PC-9 (cell line): Measurements from ENCODE around the gene HPSE. TPM values are rescaled to one million over a fixed set of nuclear protein-coding genes. Genes with fewer than 3 reads are reported as not detected.

Experiments
- BruUV-seq: library from RNA; stranded (reverse); fragments of 400-500 nt; replicated peaks from 2 replicates; lab custom pipeline; 2021; lab: Mats Ljungman, UMichigan
- CTCF ChIA-PET: fragments of 300-600 bp; sonication (Branson Sonifier 250); formaldehyde crosslinking; loops from one replicate; lab custom pipeline; 2022; ENCODE audit warnings: antibody characterized with exemption; lab: Charles Lee
- POLR2A ChIA-PET: fragments of 300-600 bp; sonication (Branson Sonifier 250); formaldehyde crosslinking; loops from one replicate; lab custom pipeline; 2022; ENCODE audit warnings: antibody characterized with exemption; ENCODE audit not compliant: unreplicated experiment; lab: Charles Lee
- DNase-seq, 2 experiments: peaks; one replicate each; pipeline versions ENCODE4 v3.0.0 to v3.0.0-alpha.2; 2015 to 2022; ENCODE audit warnings: mixed read lengths in 1 of 2
- H2AFZ ChIP-seq: fragments of 200-600 bp; sonication (generic); 2 replicates; pipeline ENCODE4 v1.8.1; 2017; ENCODE audit warnings: antibody characterized with exemption
- H3F3A ChIP-seq: fragments of 200-600 bp; sonication (generic); 2 replicates; pipeline ENCODE4 v1.8.1; 2017; ENCODE audit warnings: antibody characterized with exemption, mild to moderate bottlenecking, low read depth; ENCODE audit not compliant: insufficient read depth
- H3K27ac ChIP-seq: fragments of 200-600 bp; sonication (generic); 2 replicates; pipeline ENCODE4 v1.6.1; 2016; ENCODE audit warnings: mixed run types
- H3K27me3 ChIP-seq: fragments of 200-600 bp; sonication (generic); 2 replicates; pipeline ENCODE4 v1.6.1; 2016; ENCODE audit warnings: low read depth, mixed run types; ENCODE audit not compliant: insufficient read depth
- H3K36me3 ChIP-seq: fragments of 200-600 bp; sonication (generic); 2 replicates; pipeline ENCODE4 v1.6.1; 2016; ENCODE audit warnings: low read depth, mixed run types
- H3K4me1 ChIP-seq: fragments of 200-600 bp; sonication (generic); replicated peaks from 2 replicates; pipeline ENCODE4 v1.6.1; 2016; ENCODE audit warnings: mixed run types; ENCODE audit not compliant: insufficient read depth
- H3K4me2 ChIP-seq: fragments of 200-600 bp; sonication (generic); 2 replicates; pipeline ENCODE4 v1.6.1; 2017; ENCODE audit warnings: mixed run types
- H3K4me3 ChIP-seq: fragments of 200-600 bp; sonication (generic); 2 replicates; pipeline ENCODE4 v1.6.1; 2016; ENCODE audit warnings: mixed run types
- H3K79me2 ChIP-seq: fragments of 200-600 bp; sonication (generic); 2 replicates; pipeline ENCODE4 v1.6.1; 2017; ENCODE audit warnings: low read depth, mixed run types
- H3K9me2 ChIP-seq: fragments of 200-600 bp; sonication (generic); 2 replicates; pipeline ENCODE4 v1.8.1; 2017; ENCODE audit warnings: mild to moderate bottlenecking; ENCODE audit not compliant: insufficient read depth
- H3K9me3 ChIP-seq: fragments of 200-600 bp; sonication (generic); 2 replicates; pipeline ENCODE4 v1.8.1; 2016; ENCODE audit warnings: low read depth; ENCODE audit not compliant: insufficient read depth
- H4K20me1 ChIP-seq: fragments of 200-600 bp; sonication (generic); 2 replicates; pipeline ENCODE4 v1.8.1; 2017; ENCODE audit not compliant: insufficient read depth
- EZH2 ChIP-seq: fragments of 200-600 bp; sonication (generic); IDR thresholded peaks from 2 replicates; pipeline ENCODE4 v1.8.0; 2017; ENCODE audit warnings: antibody characterized with exemption, low read depth
- intact Hi-C: fragments of 100-400 bp; cut with micrococcal nuclease; formaldehyde crosslinking; loops from one replicate; pipeline ENCODE4 v1.10.0; 2022; ENCODE audit not compliant: unreplicated experiment
- total RNA-seq: library from RNA; stranded (reverse); gene quantifications from 2 replicates; pipeline ENCODE4 v1.2.3, GENCODE V29; 2021
- TF ChIP-seq, protein P1 (sequence below): fragments of 200-600 bp; sonication (generic); conservative IDR thresholded peaks from 2 replicates; pipeline ENCODE4 v1.6.1; 2017; ENCODE audit warnings: mixed run types, antibody characterized with exemption, mild to moderate bottlenecking, moderate library complexity

Gene HPSE
- total RNA-seq, 1 experiment from 2014 or later: 4.4 TPM

- H3K27ac ChIP-seq: no peak overlapping the region
- no peak overlapping the region for H3K4me2 ChIP-seq
These were observed 36.6 kb upstream of the HPSE start for GRCh38 chr4:83371235-83371634.

DNA sequence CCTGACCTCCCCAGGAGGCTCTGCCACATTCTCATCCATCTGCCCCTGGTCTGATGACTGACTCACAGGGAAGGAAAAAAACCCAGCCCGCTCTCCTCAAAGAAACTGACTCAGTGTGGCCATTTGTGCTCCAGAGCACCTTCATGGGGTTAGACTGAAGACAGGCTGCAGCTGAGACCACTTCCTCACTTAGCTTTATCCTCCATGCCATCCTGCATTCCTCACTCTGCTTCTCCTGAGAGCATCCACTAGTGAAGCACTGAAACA, 35.9 kb upstream of the HPSE start:
- H3K4me1 ChIP-seq: no peaks in the 10 kb centered on the region
- H2AFZ ChIP-seq: no peak overlapping the region
- no peaks in the 10 kb centered on the region for H3K9me2 ChIP-seq
- H3F3A ChIP-seq: no peaks in the 10 kb centered on the region
- no peak for DNase-seq
- intact Hi-C loops: no loop called here
- no peaks in the 10 kb centered on the region for H4K20me1 ChIP-seq
- H3K79me2 ChIP-seq: no peaks in the 10 kb centered on the region
- CTCF ChIA-PET: interaction anchor here (0.6 kb wide), 1 partner anchor 27 kb away, joined by 3 read pairs; no protein-coding TSS in a partner anchor
- POLR2A ChIA-PET: interaction anchor here (0.5 kb wide), 1 partner anchor 9 kb away, joined by 3 read pairs; no protein-coding TSS in a partner anchor
- H3K4me2 ChIP-seq: no peak overlapping the region
- no peak overlapping the region for H3K4me3 ChIP-seq
- no peaks in the 10 kb centered on the region for H3K36me3 ChIP-seq
- H3K27ac ChIP-seq: no peak overlapping the region
- no peaks in the 10 kb centered on the region for H3K9me3 ChIP-seq
- TF ChIP-seq EZH2: no peak
- TF ChIP-seq, protein P1, sequence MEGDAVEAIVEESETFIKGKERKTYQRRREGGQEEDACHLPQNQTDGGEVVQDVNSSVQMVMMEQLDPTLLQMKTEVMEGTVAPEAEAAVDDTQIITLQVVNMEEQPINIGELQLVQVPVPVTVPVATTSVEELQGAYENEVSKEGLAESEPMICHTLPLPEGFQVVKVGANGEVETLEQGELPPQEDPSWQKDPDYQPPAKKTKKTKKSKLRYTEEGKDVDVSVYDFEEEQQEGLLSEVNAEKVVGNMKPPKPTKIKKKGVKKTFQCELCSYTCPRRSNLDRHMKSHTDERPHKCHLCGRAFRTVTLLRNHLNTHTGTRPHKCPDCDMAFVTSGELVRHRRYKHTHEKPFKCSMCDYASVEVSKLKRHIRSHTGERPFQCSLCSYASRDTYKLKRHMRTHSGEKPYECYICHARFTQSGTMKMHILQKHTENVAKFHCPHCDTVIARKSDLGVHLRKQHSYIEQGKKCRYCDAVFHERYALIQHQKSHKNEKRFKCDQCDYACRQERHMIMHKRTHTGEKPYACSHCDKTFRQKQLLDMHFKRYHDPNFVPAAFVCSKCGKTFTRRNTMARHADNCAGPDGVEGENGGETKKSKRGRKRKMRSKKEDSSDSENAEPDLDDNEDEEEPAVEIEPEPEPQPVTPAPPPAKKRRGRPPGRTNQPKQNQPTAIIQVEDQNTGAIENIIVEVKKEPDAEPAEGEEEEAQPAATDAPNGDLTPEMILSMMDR: no peak
- H3K27me3 ChIP-seq: no peaks in the 10 kb centered on the region
- BruUV-seq: no TSS peak

More at GRCh38 chr4:83371235-83371634, 36.6 kb upstream of the HPSE start:
- intact Hi-C loops: no loop called here
- Histone ChIP-seq H2AFZ (no peak overlapping the region), H3K9me3 (no peaks in the 10 kb centered on the region), H3K9me2 (no peaks in the 10 kb centered on the region), H3K36me3 (no peaks in the 10 kb centered on the region), H3F3A (no peaks in the 10 kb centered on the region), H4K20me1 (no peaks in the 10 kb centered on the region), H3K27me3 (no peaks in the 10 kb centered on the region), H3K79me2 (no peaks in the 10 kb centered on the region), H3K4me3 (no peak overlapping the region), H3K4me1 (no peaks in the 10 kb centered on the region)
- no peak for DNase-seq
- CTCF ChIA-PET: no interaction called here
- POLR2A ChIA-PET: no interaction called here
- BruUV-seq: no TSS peak
- TF ChIP-seq, protein P1: no peak
- TF ChIP-seq EZH2: no peak

GRCh38 chr4:83369831-83370639, 35.4 kb upstream of the HPSE start:
- Histone ChIP-seq H3K36me3 (no peaks in the 10 kb centered on the region), H3K9me3 (no peaks in the 10 kb centered on the region), H3K4me1 (no peaks in the 10 kb centered on the region), H3K79me2 (no peaks in the 10 kb centered on the region), H4K20me1 (no peaks in the 10 kb centered on the region), H3K4me2 (no peak overlapping the region), H3F3A (no peaks in the 10 kb centered on the region), H3K4me3 (no peak overlapping the region), H3K27ac (no peak overlapping the region), H3K9me2 (no peaks in the 10 kb centered on the region), H3K27me3 (no peaks in the 10 kb centered on the region), H2AFZ (no peak overlapping the region)
- ChIA-PET CTCF (interaction anchor here (0.6 kb wide), 1 partner anchor 27 kb away, joined by 3 read pairs; no protein-coding TSS in a partner anchor), POLR2A (interaction anchor here (0.5 kb wide), 1 partner anchor 9 kb away, joined by 3 read pairs; no protein-coding TSS in a partner anchor)
- BruUV-seq: no TSS peak
- TF ChIP-seq, protein P1: no peak
- no peak for TF ChIP-seq EZH2
- DNase-seq: no peak
- intact Hi-C loops: no loop called here
